ENCODE data around the gene SNX24. TPM values are rescaled to one million over a fixed set of nuclear protein-coding genes. Genes with fewer than 3 reads are reported as not detected.

SNX24 gene
- total and polyA plus RNA-seq, 4 donors: 15.0 to 39.4 (median 24.4) TPM

DNA sequence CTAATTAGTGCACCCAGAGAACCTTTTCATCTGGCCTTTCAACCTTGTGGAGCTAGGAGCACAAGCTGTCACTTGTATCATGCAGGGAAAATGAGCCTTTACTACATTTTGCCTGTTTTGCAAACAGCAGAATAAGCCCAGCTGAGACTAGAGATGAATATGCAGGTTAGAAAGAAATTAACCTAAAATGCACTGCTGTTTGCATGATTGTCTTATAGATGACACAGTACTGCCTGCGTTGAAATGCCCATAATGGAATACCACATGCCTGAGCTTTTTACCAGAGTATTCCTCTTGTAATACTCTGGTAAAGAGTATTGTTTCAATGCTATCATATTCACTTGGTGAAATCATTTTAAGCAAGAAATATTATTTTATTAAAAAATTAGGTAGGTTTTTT is 90.7 kb downstream of the SNX24 start:
- no peaks in the 10 kb centered on the region for H3K27me3 ChIP-seq (ENCODE audit: control insufficient read depth in 3 of 3, insufficient read depth in 3 of 3, low read length in 2 of 3)
- TF ChIP-seq, protein P1, sequence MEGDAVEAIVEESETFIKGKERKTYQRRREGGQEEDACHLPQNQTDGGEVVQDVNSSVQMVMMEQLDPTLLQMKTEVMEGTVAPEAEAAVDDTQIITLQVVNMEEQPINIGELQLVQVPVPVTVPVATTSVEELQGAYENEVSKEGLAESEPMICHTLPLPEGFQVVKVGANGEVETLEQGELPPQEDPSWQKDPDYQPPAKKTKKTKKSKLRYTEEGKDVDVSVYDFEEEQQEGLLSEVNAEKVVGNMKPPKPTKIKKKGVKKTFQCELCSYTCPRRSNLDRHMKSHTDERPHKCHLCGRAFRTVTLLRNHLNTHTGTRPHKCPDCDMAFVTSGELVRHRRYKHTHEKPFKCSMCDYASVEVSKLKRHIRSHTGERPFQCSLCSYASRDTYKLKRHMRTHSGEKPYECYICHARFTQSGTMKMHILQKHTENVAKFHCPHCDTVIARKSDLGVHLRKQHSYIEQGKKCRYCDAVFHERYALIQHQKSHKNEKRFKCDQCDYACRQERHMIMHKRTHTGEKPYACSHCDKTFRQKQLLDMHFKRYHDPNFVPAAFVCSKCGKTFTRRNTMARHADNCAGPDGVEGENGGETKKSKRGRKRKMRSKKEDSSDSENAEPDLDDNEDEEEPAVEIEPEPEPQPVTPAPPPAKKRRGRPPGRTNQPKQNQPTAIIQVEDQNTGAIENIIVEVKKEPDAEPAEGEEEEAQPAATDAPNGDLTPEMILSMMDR (IDR thresholded peaks at IDR 0.05; ENCODE audit: control extremely low read depth, extremely low read depth): no peak
- no peak for ATAC-seq (ENCODE audit: insufficient read depth, low FRiP score)
- WGBS, 2 donors: 93 to 94% methylated on average over 1 of the region's 1 CpG
- H3K27ac ChIP-seq (ENCODE audit: low read depth in 1 of 2, low read length in 1 of 2): no peak overlapping the region
- peaks cover 0 to 3% (median 1%) of the 10 kb centered on the region in 4 donors for H3K36me3 ChIP-seq (ENCODE audit: control insufficient read depth in 4 of 4, insufficient read depth in 4 of 4, low read length in 4 of 4)
- no peak overlapping the region for H3K4me3 ChIP-seq
- H3K4me1 ChIP-seq (ENCODE audit: control insufficient read depth in 5 of 5, insufficient read depth in 5 of 5, low read length in 5 of 5): peaks cover 0 to 14% (median 3%) of the 10 kb centered on the region in 5 donors
- no peaks in the 10 kb centered on the region for H3K9me3 ChIP-seq (ENCODE audit: control insufficient read depth in 4 of 4, insufficient read depth in 3 of 4, low read length in 3 of 4)
- DNase-seq: no peak
- no peak overlapping the region for H3K9ac ChIP-seq (ENCODE audit: insufficient read depth in 1 of 2, low read length in 2 of 2)

GRCh38 chr5:122937914-122938313 is 92.5 kb downstream of the SNX24 start:
- DNase-seq (no peak), ATAC-seq (ENCODE audit: insufficient read depth, low FRiP score) (no peak)
- Histone ChIP-seq H3K9me3 (ENCODE audit: control insufficient read depth in 4 of 4, insufficient read depth in 3 of 4, low read length in 3 of 4) (no peaks in the 10 kb centered on the region), H3K4me1 (ENCODE audit: control insufficient read depth in 5 of 5, insufficient read depth in 5 of 5, low read length in 5 of 5) (peaks cover 0 to 14% (median 4%) of the 10 kb centered on the region in 5 donors), H3K27ac (ENCODE audit: low read depth in 1 of 2, low read length in 1 of 2) (no peak overlapping the region), H3K36me3 (ENCODE audit: control insufficient read depth in 4 of 4, insufficient read depth in 4 of 4, low read length in 4 of 4) (peaks cover 0 to 3% (median 1%) of the 10 kb centered on the region in 4 donors), H3K9ac (ENCODE audit: insufficient read depth in 1 of 2, low read length in 2 of 2) (no peak overlapping the region), H3K4me3 (no peak overlapping the region), H3K27me3 (ENCODE audit: control insufficient read depth in 3 of 3, insufficient read depth in 3 of 3, low read length in 2 of 3) (no peaks in the 10 kb centered on the region)
- WGBS, 2 donors: 51 to 67% methylated on average over 4 of the region's 4 CpGs
- TF ChIP-seq, protein P1 (IDR thresholded peaks at IDR 0.05; ENCODE audit: control extremely low read depth, extremely low read depth): no peak

DNA sequence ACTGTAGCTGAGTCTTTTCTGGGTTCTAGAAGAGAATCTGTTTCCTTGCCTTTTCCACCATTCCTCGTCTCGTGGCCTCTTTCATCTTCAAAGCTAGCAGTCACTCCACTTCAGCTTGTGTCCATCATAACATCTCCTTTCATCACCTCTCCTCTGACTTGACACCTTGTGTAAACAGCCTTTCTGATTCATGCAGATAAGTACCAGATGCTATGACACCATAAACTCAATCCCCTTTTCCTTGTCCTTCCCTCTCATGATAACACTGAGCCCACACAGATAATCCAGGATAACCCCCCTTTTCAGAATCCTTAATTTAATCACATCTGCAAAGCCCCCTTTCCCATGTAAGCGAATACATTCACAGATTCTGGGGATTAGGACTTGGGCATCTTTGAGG is 95.5 kb downstream of the SNX24 start:
- Histone ChIP-seq H3K27me3 (ENCODE audit: control insufficient read depth in 3 of 3, insufficient read depth in 3 of 3, low read length in 2 of 3) (no peaks in the 10 kb centered on the region), H3K4me1 (ENCODE audit: control insufficient read depth in 5 of 5, insufficient read depth in 5 of 5, low read length in 5 of 5) (peaks cover 0 to 5% (median 0%) of the 10 kb centered on the region in 5 donors), H3K27ac (ENCODE audit: low read depth in 1 of 2, low read length in 1 of 2) (no peak overlapping the region), H3K36me3 (ENCODE audit: control insufficient read depth in 4 of 4, insufficient read depth in 4 of 4, low read length in 4 of 4) (peaks cover 0 to 3% (median 1%) of the 10 kb centered on the region in 4 donors), H3K4me3 (no peak overlapping the region), H3K9ac (ENCODE audit: insufficient read depth in 1 of 2, low read length in 2 of 2) (no peak overlapping the region), H3K9me3 (ENCODE audit: control insufficient read depth in 4 of 4, insufficient read depth in 3 of 4, low read length in 3 of 4) (no peaks in the 10 kb centered on the region)
- TF ChIP-seq, protein P1 (IDR thresholded peaks at IDR 0.05; ENCODE audit: control extremely low read depth, extremely low read depth): no peak
- no peak for ATAC-seq (ENCODE audit: insufficient read depth, low FRiP score)
- DNase-seq: no peak
- WGBS, 2 donors: 76 to 100% methylated on average over 3 of the region's 3 CpGs

- ATAC-seq (ENCODE audit: insufficient read depth, low FRiP score) (no peak), DNase-seq (no peak)
- H3K27ac ChIP-seq (ENCODE audit: low read depth in 1 of 2, low read length in 1 of 2): no peak overlapping the region
- peaks cover 0 to 5% (median 0%) of the 10 kb centered on the region in 5 donors for H3K4me1 ChIP-seq (ENCODE audit: control insufficient read depth in 5 of 5, insufficient read depth in 5 of 5, low read length in 5 of 5)
- no peak overlapping the region for H3K9ac ChIP-seq (ENCODE audit: insufficient read depth in 1 of 2, low read length in 2 of 2)
- no peaks in the 10 kb centered on the region for H3K9me3 ChIP-seq (ENCODE audit: control insufficient read depth in 4 of 4, insufficient read depth in 3 of 4, low read length in 3 of 4)
- TF ChIP-seq, protein P1 (IDR thresholded peaks at IDR 0.05; ENCODE audit: control extremely low read depth, extremely low read depth): no peak
- 92 to 96% methylated on average over 2 of the region's 2 CpGs for WGBS, 2 donors
- peaks cover 0 to 3% (median 1%) of the 10 kb centered on the region in 4 donors for H3K36me3 ChIP-seq (ENCODE audit: control insufficient read depth in 4 of 4, insufficient read depth in 4 of 4, low read length in 4 of 4)
- no peak overlapping the region for H3K4me3 ChIP-seq
- no peaks in the 10 kb centered on the region for H3K27me3 ChIP-seq (ENCODE audit: control insufficient read depth in 3 of 3, insufficient read depth in 3 of 3, low read length in 2 of 3)
Measured at GRCh38 chr5:122941737-122942136, 96.3 kb downstream of the SNX24 start.
